Frontal cortex (tissue), 4 donors: ENCODE results near the gene EPO. TPM values are rescaled to one million over a fixed set of nuclear protein-coding genes. Genes with fewer than 3 reads are reported as not detected.
"Not testable (repeated sequence)": the region's sequence is repeated elsewhere in the genome, so short reads cannot be mapped to it uniquely, and the experiment has no call there.

Experiments
- DNase-seq, 2 donors: peaks; one replicate each; pipeline ENCODE4 v3.0.0; 2012; ENCODE audit warnings: low spot score in 2 of 2
- FAIRE-seq: peaks from 2 replicates; lab custom pipeline; 2012; peaks lifted over from hg19 to GRCh38; lab: Jason Lieb, UNC
- total RNA-seq: library from RNA; depleted of rRNA; stranded (reverse); fragments of >200 nt; gene quantifications from one replicate; pipeline ENCODE4 v1.2.3, GENCODE V29; 2014
- donor health status: control.
- donor health status: control.
- donor health status: control.

EPO gene
- total RNA-seq, 1 donor from 2014 or later = not detected

- FAIRE-seq (no peak), DNase-seq (no peak)
These were observed 7.9 kb downstream of the EPO start for GRCh38 chr7:100728196-100728595.

GRCh38 chr7:100730136-100730800 lies 10.0 kb downstream of the EPO start:
- no peak for FAIRE-seq

GRCh38 chr7:100731937-100732636 lies 11.8 kb downstream of the EPO start:
- FAIRE-seq = no peak

More at GRCh38 chr7:100730136-100730800, 10.0 kb downstream of the EPO start:
- DNase-seq = no peak

GRCh38 chr7:100735730-100736129 lies 15.5 kb downstream of the EPO start:
- no peak for DNase-seq
- no peak for FAIRE-seq

More at GRCh38 chr7:100731937-100732636, 11.8 kb downstream of the EPO start:
- no peak for DNase-seq

- DNase-seq (no peak), FAIRE-seq (no peak)
These were observed 16.4 kb downstream of the EPO start for GRCh38 chr7:100736671-100737070.

- DNase-seq (no peak), FAIRE-seq (no peak)
These were observed 19.7 kb downstream of the EPO start for GRCh38 chr7:100739934-100740333.

- FAIRE-seq (no peak), DNase-seq (no peak)
These were observed 24.3 kb downstream of the EPO start for GRCh38 chr7:100744605-100745004.

GRCh38 chr7:100745184-100745583 lies 24.9 kb downstream of the EPO start:
- peak in 1 of 2 donors; percentile 65 for DNase-seq
- no peak for FAIRE-seq

- FAIRE-seq = no peak
These were observed 32.7 kb downstream of the EPO start for GRCh38 chr7:100752994-100753393.

GRCh38 chr7:100753750-100754149 lies 33.5 kb downstream of the EPO start:
- FAIRE-seq = no peak
- DNase-seq = no peak

More at GRCh38 chr7:100752994-100753393, 32.7 kb downstream of the EPO start:
- DNase-seq = no peak

- no peak for FAIRE-seq
- no peak for DNase-seq
These were observed 39.3 kb downstream of the EPO start for GRCh38 chr7:100759357-100760171.

- FAIRE-seq = not testable (repeated sequence)
These were observed 42.6 kb downstream of the EPO start for GRCh38 chr7:100762841-100763240.

GRCh38 chr7:100763556-100764140 lies 43.4 kb downstream of the EPO start:
- DNase-seq (no peak), FAIRE-seq (no peak)

More at GRCh38 chr7:100762841-100763240, 42.6 kb downstream of the EPO start:
- not testable (repeated sequence) for DNase-seq

GRCh38 chr7:100764841-100765240 lies 44.6 kb downstream of the EPO start:
- DNase-seq (no peak), FAIRE-seq (no peak)

GRCh38 chr7:100765250-100765649 lies 45.0 kb downstream of the EPO start:
- DNase-seq (no peak), FAIRE-seq (no peak)

GRCh38 chr7:100768784-100769183 lies 48.5 kb downstream of the EPO start:
- DNase-seq (no peak), FAIRE-seq (no peak)
